ENCODE measurements around the gene EIF4G2.

GRCh38 chr11:10786451-10786850 lies 22.3 kb downstream of the EIF4G2 start:
- TF ChIP-seq CTCF (IDR thresholded peaks at IDR 0.05), result no peak
- no peak for TF ChIP-seq POLR2A (IDR thresholded peaks at IDR 0.05)

Measured in heart left ventricle (tissue), 13 donors.